RWPE2 (cell line): ENCODE results near the gene TBC1D24.
"Not testable (repeated sequence)": the region's sequence is repeated elsewhere in the genome, so short reads cannot be mapped to it uniquely, and the experiment has no call there.

ENCODE experiments used
- ATAC-seq: fragments of 200-7000 bp; cut with Tn5 transposase; 3 replicates; pipeline ENCODE4 v1.9.1; 2021; ENCODE audit warnings: low read depth
- DNase-seq: peaks from one replicate; pipeline ENCODE4 v3.0.0-alpha.2; 2020; ENCODE audit warnings: low spot score
- H3K27ac ChIP-seq: fragments of 450-650 bp; 2 replicates; pipeline ENCODE4 v1.5.1; 2017; ENCODE audit warnings: mild to moderate bottlenecking; ENCODE audit not compliant: poor library complexity, severe bottlenecking
- H3K27me3 ChIP-seq: fragments of 250-450 bp; sonication (Bioruptor Pico); 2 replicates; pipeline ENCODE4 v1.5.1; 2021; ENCODE audit warnings: mild to moderate bottlenecking, moderate library complexity; ENCODE audit not compliant: insufficient read depth, poor library complexity, severe bottlenecking
- H3K36me3 ChIP-seq: fragments of 250-450 bp; sonication (Bioruptor Pico); 2 replicates; pipeline ENCODE4 v1.5.1; 2020; ENCODE audit warnings: low read depth, mild to moderate bottlenecking, moderate library complexity
- H3K4me1 ChIP-seq: fragments of 250-450 bp; sonication (Bioruptor Pico); 2 replicates; pipeline ENCODE4 v1.5.1; 2021; ENCODE audit warnings: mild to moderate bottlenecking, moderate library complexity; ENCODE audit not compliant: insufficient read depth, poor library complexity, severe bottlenecking
- H3K4me3 ChIP-seq: fragments of 250-450 bp; sonication (Bioruptor Pico); 2 replicates; pipeline ENCODE4 v1.5.1; 2021; ENCODE audit warnings: mild to moderate bottlenecking, moderate library complexity; ENCODE audit not compliant: severe bottlenecking
- H3K9me3 ChIP-seq: fragments of 250-450 bp; sonication (Bioruptor Pico); 2 replicates; pipeline ENCODE4 v1.5.1; 2021; ENCODE audit warnings: mild to moderate bottlenecking, moderate library complexity; ENCODE audit not compliant: severe bottlenecking
- TF ChIP-seq, protein P1 (sequence below): fragments of 450-650 bp; IDR thresholded peaks from one replicate; pipeline ENCODE4 v1.5.1; 2017; ENCODE audit warnings: mild to moderate bottlenecking, moderate library complexity; ENCODE audit not compliant: poor library complexity, severe bottlenecking

TBC1D24 gene

DNA sequence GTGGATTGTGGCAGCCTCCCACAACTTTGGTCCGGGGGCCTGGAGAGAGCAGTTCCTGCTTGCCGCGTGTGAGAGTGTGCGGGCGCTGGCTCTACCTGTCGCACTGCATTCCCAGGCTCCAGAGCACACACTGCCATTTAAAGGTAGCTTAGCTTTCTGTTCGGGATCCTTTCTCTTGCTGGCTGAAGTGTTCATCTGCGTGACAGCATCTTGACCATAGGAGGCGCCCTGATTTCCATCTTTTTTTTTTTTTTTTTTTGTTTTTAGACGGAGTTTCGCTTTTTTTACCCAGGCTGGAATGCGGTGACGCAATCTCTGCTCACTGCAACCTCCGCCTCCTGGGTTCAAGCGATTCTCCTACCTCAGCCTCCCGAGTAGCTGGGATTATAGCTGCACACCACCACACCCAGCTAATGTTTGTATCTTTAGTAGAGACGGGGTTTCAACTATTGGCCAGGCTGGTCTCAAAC is 76.5 kb downstream of the TBC1D24 start:
- not testable (repeated sequence) for H3K27me3 ChIP-seq, H3K4me1 ChIP-seq, H3K36me3 ChIP-seq, DNase-seq, H3K9me3 ChIP-seq, ATAC-seq, H3K4me3 ChIP-seq, H3K27ac ChIP-seq
- TF ChIP-seq, protein P1, sequence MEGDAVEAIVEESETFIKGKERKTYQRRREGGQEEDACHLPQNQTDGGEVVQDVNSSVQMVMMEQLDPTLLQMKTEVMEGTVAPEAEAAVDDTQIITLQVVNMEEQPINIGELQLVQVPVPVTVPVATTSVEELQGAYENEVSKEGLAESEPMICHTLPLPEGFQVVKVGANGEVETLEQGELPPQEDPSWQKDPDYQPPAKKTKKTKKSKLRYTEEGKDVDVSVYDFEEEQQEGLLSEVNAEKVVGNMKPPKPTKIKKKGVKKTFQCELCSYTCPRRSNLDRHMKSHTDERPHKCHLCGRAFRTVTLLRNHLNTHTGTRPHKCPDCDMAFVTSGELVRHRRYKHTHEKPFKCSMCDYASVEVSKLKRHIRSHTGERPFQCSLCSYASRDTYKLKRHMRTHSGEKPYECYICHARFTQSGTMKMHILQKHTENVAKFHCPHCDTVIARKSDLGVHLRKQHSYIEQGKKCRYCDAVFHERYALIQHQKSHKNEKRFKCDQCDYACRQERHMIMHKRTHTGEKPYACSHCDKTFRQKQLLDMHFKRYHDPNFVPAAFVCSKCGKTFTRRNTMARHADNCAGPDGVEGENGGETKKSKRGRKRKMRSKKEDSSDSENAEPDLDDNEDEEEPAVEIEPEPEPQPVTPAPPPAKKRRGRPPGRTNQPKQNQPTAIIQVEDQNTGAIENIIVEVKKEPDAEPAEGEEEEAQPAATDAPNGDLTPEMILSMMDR: peak; percentile 10

- H3K27ac ChIP-seq, H3K27me3 ChIP-seq, H3K36me3 ChIP-seq, DNase-seq, ATAC-seq, H3K9me3 ChIP-seq, H3K4me1 ChIP-seq, H3K4me3 ChIP-seq: not testable (repeated sequence)
Observed at GRCh38 chr16:2554709-2555425, 79.9 kb downstream of the TBC1D24 start.
